A172 (cell line): ENCODE data around the gene PHOSPHO2. TPM values are rescaled to one million over a fixed set of nuclear protein-coding genes. Genes with fewer than 3 reads are reported as not detected.
"Not testable (repeated sequence)": the region's sequence is repeated elsewhere in the genome, so short reads cannot be mapped to it uniquely, and the experiment has no call there.

Source experiments
- DNase-seq: peaks from one replicate; pipeline ENCODE4 v3.0.0-alpha.2; 2015; ENCODE audit warnings: low spot score
- total RNA-seq: library from RNA; depleted of rRNA; stranded (reverse); fragments of >200 nt; shearing (Covaris generic); gene quantifications from 2 replicates; pipeline ENCODE4 v1.2.3, GENCODE V29; 2014

The PHOSPHO2 gene
- total RNA-seq, 1 experiment from 2014 or later = 13.5 TPM

- DNase-seq = no peak
These were observed 10.7 kb upstream of the PHOSPHO2 start for GRCh38 chr2:169683425-169684134.

- DNase-seq = no peak
These were observed 10.1 kb upstream of the PHOSPHO2 start for GRCh38 chr2:169684135-169684565.

GRCh38 chr2:169684712-169685111 lies 9.6 kb upstream of the PHOSPHO2 start:
- DNase-seq = not testable (repeated sequence)

- DNase-seq = not testable (repeated sequence)
These were observed 7.4 kb upstream of the PHOSPHO2 start for GRCh38 chr2:169686825-169687224.

- DNase-seq = not testable (repeated sequence)
These were observed 6.3 kb upstream of the PHOSPHO2 start for GRCh38 chr2:169687943-169688342.

- no peak for DNase-seq
These were observed 3.3 kb upstream of the PHOSPHO2 start for GRCh38 chr2:169690958-169691357.

GRCh38 chr2:169692718-169693117 lies 1.6 kb upstream of the PHOSPHO2 start:
- no peak for DNase-seq

- DNase-seq = no peak
These were observed 909 bp upstream of the PHOSPHO2 start for GRCh38 chr2:169693360-169693759.

- no peak for DNase-seq
These were observed 608 bp downstream of the PHOSPHO2 start for GRCh38 chr2:169694894-169695260.

- no peak for DNase-seq
These were observed 2.1 kb downstream of the PHOSPHO2 start for GRCh38 chr2:169696381-169696780.

- DNase-seq = not testable (repeated sequence)
These were observed 4.9 kb downstream of the PHOSPHO2 start for GRCh38 chr2:169699173-169699572.

GRCh38 chr2:169702996-169703395 lies 8.7 kb downstream of the PHOSPHO2 start:
- DNase-seq = no peak

- DNase-seq = no peak
These were observed 10.0 kb downstream of the PHOSPHO2 start for GRCh38 chr2:169704160-169704708.

GRCh38 chr2:169705927-169706326 lies 11.7 kb downstream of the PHOSPHO2 start:
- no peak for DNase-seq

- no peak for DNase-seq
These were observed 13.4 kb downstream of the PHOSPHO2 start for GRCh38 chr2:169707626-169708025.

GRCh38 chr2:169709331-169709730 lies 15.1 kb downstream of the PHOSPHO2 start:
- DNase-seq = no peak

GRCh38 chr2:169709981-169710380 lies 15.7 kb downstream of the PHOSPHO2 start:
- no peak for DNase-seq

- no peak for DNase-seq
These were observed 17.7 kb downstream of the PHOSPHO2 start for GRCh38 chr2:169711751-169712509.

- no peak for DNase-seq
These were observed 18.5 kb downstream of the PHOSPHO2 start for GRCh38 chr2:169712791-169713227.

- no peak for DNase-seq
These were observed 19.1 kb downstream of the PHOSPHO2 start for GRCh38 chr2:169713331-169713730.

- DNase-seq = no peak
These were observed 20.4 kb downstream of the PHOSPHO2 start for GRCh38 chr2:169714699-169715098.

GRCh38 chr2:169715379-169716237 lies 21.3 kb downstream of the PHOSPHO2 start:
- DNase-seq = no peak
